GM12873 (cell line): ENCODE data around the gene TSNAXIP1.

Experiments used
- TF ChIP-seq, protein P1 (sequence below): IDR thresholded peaks from 2 replicates; pipeline ENCODE4 v1.5.1; 2012; ENCODE audit warnings: low read depth, mild to moderate bottlenecking, moderate library complexity, low read length, control low read depth; ENCODE audit not compliant: insufficient read depth; ENCODE audit errors: missing control alignments

Gene TSNAXIP1, protein sequence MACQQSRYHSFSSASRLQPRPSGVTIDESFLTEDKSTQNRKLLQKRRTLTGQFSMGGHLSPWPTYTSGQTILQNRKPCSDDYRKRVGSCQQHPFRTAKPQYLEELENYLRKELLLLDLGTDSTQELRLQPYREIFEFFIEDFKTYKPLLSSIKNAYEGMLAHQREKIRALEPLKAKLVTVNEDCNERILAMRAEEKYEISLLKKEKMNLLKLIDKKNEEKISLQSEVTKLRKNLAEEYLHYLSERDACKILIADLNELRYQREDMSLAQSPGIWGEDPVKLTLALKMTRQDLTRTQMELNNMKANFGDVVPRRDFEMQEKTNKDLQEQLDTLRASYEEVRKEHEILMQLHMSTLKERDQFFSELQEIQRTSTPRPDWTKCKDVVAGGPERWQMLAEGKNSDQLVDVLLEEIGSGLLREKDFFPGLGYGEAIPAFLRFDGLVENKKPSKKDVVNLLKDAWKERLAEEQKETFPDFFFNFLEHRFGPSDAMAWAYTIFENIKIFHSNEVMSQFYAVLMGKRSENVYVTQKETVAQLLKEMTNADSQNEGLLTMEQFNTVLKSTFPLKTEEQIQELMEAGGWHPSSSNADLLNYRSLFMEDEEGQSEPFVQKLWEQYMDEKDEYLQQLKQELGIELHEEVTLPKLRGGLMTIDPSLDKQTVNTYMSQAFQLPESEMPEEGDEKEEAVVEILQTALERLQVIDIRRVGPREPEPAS

DNA sequence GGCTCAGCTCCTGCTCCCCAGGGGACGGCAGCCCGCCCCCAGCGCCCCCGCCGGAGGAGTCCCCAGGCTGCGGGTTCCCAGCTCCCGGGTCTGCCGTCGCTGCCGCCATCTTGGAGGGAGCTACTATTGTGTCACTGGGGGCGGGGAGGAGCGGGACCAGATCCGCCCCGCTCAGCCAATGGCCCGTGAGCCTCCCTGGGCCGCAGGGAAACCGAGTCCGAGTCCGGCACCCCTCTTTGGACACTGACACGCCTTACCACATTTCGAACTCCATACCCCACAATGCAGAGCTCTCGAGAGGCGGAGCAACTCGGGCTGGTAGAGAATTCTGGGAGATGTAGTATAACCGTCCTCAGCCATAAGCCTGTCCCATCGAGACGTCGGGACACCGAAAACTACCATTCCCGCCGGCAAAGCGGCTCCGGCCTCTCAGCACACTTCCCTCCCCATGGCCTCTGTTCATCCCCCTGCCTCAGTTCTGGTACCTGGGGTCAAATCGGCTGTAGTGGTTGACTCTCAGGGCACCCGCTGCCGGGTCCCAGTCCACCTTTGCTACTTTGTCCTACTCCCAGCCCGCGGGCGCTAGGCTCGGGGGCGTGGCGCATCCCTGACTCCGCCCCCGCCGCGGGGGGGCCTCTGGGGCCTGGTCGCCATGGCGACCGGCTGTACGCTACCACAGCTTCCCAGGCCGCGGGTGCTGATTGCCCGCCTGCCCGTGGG is at the start of gene TSNAXIP1, which contains the start of gene RANBP10:
Gene TSNAXIP1, plus strand, starts transcription at position 462 of the 720 bp plus-strand sequence. CDS start 261 bp downstream, outside the sequence.
Gene RANBP10, minus strand, starts transcription at position 133 of the 720 bp plus-strand sequence. Its CDS starts 24 bp downstream, at position 109.
- TF ChIP-seq, protein P1, sequence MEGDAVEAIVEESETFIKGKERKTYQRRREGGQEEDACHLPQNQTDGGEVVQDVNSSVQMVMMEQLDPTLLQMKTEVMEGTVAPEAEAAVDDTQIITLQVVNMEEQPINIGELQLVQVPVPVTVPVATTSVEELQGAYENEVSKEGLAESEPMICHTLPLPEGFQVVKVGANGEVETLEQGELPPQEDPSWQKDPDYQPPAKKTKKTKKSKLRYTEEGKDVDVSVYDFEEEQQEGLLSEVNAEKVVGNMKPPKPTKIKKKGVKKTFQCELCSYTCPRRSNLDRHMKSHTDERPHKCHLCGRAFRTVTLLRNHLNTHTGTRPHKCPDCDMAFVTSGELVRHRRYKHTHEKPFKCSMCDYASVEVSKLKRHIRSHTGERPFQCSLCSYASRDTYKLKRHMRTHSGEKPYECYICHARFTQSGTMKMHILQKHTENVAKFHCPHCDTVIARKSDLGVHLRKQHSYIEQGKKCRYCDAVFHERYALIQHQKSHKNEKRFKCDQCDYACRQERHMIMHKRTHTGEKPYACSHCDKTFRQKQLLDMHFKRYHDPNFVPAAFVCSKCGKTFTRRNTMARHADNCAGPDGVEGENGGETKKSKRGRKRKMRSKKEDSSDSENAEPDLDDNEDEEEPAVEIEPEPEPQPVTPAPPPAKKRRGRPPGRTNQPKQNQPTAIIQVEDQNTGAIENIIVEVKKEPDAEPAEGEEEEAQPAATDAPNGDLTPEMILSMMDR, result no peak

DNA sequence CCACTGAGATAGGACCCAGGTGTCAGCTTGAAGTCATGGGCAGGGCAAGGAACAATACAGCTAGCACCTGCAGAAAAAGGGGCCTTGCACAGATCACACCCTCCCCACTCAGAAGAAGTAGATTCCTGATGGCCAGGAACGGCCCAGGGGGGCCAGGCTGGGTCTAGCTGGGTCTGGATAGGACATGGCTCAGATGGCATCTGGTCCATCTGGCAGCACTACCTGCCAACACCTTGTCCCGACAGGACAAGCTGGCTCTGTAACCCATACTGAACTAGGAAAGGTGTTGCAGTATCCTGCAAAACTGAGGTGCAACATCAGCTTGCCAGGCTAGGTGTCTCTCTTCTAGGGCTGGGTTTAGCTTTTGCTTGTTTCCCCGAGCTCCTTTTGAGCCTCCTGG is 48.7 kb upstream of the TSNAXIP1 start:
- TF ChIP-seq, protein P1, result no peak

DNA sequence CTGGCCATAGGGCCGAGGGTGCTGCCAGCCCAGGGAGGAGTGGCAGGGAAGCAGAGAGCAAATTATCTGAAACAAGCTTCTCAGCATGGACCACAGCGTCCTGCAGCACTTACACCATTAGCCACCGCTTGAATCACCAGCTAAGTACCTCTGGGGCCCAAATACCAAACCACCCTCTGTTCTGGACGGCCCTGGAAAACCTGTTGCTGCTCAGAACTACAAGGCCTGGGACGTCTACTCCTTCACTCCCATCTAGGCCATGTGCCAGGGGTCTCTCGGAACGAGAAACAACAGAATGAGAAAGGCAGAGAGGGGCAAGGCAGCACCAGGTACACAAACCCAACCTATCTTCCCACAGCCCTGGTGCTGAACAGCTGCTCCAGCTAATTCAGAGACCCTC is 47.7 kb upstream of the TSNAXIP1 start:
- TF ChIP-seq, protein P1, result no peak

DNA sequence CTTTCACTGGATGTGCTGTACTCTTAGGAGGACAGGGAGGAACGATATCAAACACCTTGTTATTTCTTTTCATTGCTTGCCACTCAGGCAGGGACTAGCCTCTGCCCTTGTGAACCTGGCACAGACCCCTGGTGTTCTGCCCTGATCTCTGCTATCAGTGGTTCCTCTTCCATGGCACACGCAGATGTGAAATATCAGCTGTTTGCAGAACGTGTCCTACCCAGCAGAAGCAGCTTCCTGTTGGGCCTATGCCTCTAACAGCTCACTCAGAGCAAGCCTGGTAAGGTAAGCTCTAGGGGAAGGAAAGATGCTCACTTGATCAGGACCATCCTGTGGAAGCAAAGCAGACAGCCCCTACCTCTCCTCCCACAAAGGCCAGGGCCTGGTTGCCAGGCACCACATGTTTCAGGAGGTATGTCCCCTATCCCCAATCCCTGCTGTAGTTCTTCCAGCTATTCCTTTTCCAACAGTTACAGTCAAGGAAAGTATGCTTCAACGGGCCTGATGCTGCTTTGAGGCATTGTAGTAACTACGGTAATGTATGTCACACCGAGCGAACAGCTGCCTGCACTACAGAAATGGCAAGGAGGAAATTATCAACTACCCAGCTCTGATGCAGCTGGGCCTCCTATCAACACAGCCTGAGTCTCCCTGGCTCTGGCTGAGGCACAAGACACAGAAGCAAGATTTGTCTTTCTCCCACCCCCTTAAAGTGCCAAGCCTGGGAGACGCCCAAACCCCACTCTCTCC is 46.3 kb upstream of the TSNAXIP1 start:
- TF ChIP-seq, protein P1, result no peak

DNA sequence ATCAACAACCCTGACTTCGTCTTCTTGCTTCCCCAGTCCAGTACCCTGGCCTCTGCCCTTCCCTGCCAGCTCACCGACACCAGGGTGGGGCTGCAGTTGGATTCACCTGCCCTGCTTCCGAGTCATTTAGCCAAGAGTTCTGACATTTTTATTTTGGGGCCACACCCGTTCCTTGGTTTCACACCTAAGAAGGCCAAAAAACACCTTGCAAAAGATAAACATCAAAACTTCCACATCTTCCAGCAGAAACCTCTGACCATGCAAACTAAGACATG is 45.8 kb upstream of the TSNAXIP1 start:
- TF ChIP-seq, protein P1, result no peak

DNA sequence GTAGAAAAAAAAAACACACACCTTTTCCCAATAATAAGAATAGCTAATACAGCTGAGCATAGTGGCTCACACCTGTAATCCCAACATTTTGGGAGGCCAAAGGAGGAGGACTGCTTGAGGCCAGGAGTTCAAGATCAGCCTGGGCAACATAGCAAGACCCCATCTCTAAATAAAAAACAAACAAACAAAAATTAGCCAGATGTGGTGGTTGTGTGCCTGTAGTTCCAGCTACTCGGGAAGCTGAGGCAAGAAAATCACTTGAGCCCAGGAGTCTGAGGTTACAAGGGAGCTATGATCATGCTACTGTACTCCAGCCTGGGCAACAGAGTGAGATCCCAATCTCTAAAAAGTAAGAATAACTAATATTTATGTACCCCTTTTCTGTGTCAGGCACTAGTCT is 44.8 kb upstream of the TSNAXIP1 start:
- TF ChIP-seq, protein P1, result no peak

DNA sequence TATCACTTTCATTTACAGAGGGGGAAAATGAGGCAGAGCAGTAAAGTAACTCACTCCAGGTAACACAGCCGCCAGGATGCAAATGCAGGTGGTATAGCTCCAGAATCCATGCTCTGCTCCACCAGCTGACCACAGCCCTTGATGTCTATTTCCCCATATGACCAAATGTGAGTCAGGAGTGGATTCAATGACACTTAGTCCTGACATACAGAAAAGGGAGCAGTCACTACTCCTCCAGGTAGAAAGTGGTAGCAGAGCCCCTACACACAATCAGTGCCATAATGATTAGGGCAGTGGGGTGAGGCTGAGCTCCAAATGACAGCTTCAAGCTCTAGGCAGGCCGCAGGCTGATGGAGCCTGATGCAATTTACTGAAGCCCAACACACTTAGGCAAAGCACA is 44.3 kb upstream of the TSNAXIP1 start:
- TF ChIP-seq, protein P1, result no peak
